Stimulated activated naive CD4-positive, alpha-beta T cell (primary cell): ENCODE data around the gene ABCG4.

ENCODE experiments used
- DNase-seq, 6 experiments: peaks; one replicate each; lab custom pipeline; 2025; lab: John Stamatoyannopoulos, UW

ABCG4 gene

DNA sequence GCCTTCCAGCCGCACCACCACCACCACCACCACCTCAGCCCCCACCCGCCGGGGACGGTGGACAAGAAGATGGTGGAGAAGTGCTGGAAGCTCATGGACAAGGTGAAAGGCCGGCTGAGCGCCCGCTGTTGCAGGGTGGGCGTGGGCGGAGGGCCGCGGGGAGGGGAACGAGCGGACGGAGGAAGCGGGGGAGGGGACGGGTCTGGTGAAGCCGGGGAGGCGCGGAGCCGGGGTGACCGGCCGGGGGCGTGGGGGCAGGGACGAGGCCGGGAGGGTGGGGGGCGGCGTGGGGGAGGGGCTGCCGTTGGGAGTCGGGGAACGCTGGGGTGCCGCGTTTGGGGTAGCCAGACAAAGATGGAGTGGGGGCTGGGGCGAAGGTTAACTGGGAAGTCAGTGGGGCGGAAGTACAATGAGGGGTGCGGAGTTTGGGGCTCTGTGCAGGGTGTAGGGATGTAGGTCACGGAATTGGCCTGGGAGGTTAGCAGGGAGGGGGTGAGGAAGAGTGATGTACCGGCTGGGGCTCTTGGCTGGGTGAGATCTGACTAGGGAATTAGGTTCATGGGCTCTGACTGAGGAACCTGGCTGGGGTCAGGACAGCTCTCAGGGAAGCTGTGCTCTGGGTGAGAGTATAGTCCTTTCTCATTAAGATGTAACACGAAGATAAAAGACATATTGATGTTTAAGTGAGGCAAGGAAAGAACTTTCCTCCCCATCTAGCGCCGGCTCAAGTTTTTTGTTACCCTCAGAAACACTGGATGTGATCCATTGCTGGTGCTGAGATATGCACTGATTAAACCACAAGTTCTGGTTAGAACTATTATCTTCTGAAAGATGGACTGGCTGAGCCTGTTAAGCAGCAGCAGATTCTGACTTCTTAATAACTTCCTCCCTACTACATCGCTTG lies 57.9 kb downstream of the ABCG4 start:
- peak; percentile 21 to 54 (median 34) for DNase-seq

DNA sequence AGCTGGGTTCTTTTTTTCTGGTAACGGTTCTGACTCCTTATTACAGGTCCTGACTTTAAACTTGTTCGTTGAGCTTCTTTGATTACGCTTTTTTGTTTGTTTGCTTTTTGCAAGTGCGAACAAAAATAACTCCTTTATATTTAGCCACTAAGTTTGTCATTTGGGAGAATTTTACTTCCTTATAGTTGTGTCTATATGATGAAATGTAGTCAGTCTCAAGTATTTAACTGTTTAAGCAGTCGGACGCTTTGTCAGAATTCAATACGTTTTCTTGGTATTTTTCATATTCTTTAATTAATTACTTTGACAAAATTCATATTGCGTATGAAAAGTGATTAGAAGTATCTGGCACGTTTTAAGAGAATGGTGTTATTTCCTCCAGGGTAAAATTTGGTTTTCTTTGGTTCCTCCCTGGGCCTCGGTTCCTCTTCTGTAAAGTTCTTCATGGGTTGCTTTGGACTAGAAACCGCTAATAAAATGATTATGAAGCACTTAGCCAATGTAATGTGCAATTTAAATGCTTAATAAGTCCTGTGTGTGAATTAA lies 58.6 kb downstream of the ABCG4 start:
- DNase-seq: no peak

DNA sequence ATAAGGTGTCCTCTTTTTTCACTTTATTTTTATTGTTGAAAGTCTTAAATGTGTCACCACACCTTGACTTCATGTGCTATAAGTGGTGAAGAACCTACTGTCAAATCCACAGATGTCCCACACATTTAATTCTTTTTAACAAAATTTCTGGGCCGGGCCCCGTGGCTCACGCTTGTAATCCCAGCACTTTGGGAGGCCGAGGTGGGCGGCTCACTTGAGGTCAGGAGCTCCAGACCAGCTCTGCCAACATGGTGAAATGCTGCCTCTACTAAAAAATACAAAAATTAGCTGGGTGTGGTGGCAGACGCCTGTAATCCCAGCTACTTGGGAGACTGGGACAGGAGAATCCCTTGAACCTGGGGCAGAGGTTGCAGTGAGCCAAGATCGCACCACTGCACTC lies 60.3 kb downstream of the ABCG4 start:
- DNase-seq: no peak

DNA sequence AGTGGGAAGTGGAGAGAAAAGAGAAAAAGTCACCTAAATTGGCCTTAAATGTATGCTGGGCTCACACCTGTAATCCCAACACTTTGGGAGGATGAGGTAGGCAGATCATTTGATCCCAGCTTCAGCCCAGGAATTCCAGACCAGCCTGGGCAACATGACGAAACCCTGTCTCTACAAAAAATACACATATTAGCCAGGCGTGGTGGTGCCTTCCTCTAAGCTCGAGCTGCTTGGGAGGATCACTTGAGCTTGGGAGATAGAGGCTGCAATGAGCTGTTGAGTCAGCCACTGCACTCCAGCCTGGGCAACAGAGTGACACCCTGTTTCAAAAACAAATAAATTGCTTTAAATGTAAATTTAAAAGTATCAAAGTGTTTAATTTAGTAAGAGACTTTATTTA lies 61.2 kb downstream of the ABCG4 start:
- DNase-seq: no peak
